HL-60 (cell line): Measurements from ENCODE around the gene MRPS35.

Source experiments
- DNase-seq, 2 experiments: peaks; one replicate each; pipeline ENCODE4 v3.0.0-alpha.2; 2010 to 2020; ENCODE audit warnings: low read depth in 1 of 2, low spot score in 1 of 2
- H3K27ac ChIP-seq: fragments of 250-450 bp; sonication (Bioruptor Pico); replicated peaks from 2 replicates; pipeline ENCODE4 v1.5.1; 2020; ENCODE audit warnings: mild to moderate bottlenecking, moderate library complexity
- H3K27me3 ChIP-seq: fragments of 250-450 bp; sonication (Bioruptor Pico); 2 replicates; pipeline ENCODE4 v1.5.1; 2021; ENCODE audit warnings: mild to moderate bottlenecking, moderate library complexity; ENCODE audit not compliant: insufficient read depth, poor library complexity, severe bottlenecking
- H3K4me3 ChIP-seq: replicated peaks from 2 replicates; pipeline ENCODE4 v1.5.1; 2011; ENCODE audit warnings: mild to moderate bottlenecking, control low read depth, low read length; ENCODE audit not compliant: insufficient read depth
- GABPA ChIP-seq: IDR thresholded peaks from 2 replicates; pipeline ENCODE4 v1.6.1; 2012; ENCODE audit warnings: low read depth
- POLR2AphosphoS5 ChIP-seq: IDR thresholded peaks from 2 replicates; pipeline ENCODE4 v1.6.1; 2012; ENCODE audit warnings: low read depth
- SPI1 ChIP-seq: IDR thresholded peaks from 2 replicates; pipeline ENCODE4 v1.6.1; 2012; ENCODE audit warnings: low read depth, mild to moderate bottlenecking, borderline replicate concordance
- TF ChIP-seq, protein P1 (sequence below): IDR thresholded peaks from one replicate; pipeline ENCODE4 v1.5.1; 2011; ENCODE audit warnings: low read length, control low read depth, inconsistent platforms; ENCODE audit not compliant: insufficient read depth
- TF ChIP-seq, protein P2 (sequence below): IDR thresholded peaks from 2 replicates; pipeline ENCODE4 v1.6.1; 2012; ENCODE audit warnings: low read depth; ENCODE audit not compliant: insufficient replicate concordance

MRPS35 gene

DNA sequence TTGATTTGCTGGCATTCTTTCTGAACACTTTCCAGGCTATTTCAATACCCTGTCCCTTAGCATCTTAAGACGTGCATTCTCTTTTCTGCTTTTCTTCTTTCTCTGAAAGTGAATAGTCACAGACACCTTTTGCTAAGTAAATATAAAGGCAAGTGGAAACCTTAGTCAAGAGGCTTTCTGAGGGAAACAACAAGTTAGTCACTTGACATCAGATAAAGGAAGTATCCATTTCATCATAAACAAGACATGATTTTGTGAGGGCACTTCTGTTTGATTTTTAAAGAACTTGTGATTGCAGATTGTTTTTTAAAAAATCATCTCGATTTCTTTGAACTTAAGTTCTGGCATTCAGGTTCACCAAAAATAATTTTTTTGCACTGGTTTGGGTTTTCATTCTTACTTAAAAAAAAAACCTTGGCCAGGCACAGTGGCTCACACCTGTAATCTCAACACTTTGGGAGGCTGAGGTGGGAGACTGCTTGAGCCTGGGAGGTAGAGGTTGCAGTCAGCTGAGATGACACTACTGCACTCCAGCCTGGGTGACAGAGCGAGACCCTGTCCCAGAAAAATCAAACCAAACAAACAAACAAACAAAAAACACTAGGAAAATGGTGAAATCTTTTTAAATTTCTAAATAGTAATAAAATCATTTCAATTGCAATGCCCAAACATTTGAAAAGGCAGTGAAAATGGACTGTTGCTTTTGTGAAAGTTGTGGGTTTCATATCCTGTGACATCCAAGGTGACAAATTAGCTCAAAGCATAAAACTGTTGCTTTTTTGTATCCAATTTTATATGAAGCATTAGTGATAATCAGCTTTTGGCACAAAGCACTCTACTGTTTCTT, 61.1 kb downstream of the MRPS35 start:
- Histone ChIP-seq H3K27ac (no peak overlapping the region), H3K27me3 (no peaks in the 10 kb centered on the region), H3K4me3 (no peak overlapping the region)
- no peak for DNase-seq
- TF ChIP-seq, protein P1, sequence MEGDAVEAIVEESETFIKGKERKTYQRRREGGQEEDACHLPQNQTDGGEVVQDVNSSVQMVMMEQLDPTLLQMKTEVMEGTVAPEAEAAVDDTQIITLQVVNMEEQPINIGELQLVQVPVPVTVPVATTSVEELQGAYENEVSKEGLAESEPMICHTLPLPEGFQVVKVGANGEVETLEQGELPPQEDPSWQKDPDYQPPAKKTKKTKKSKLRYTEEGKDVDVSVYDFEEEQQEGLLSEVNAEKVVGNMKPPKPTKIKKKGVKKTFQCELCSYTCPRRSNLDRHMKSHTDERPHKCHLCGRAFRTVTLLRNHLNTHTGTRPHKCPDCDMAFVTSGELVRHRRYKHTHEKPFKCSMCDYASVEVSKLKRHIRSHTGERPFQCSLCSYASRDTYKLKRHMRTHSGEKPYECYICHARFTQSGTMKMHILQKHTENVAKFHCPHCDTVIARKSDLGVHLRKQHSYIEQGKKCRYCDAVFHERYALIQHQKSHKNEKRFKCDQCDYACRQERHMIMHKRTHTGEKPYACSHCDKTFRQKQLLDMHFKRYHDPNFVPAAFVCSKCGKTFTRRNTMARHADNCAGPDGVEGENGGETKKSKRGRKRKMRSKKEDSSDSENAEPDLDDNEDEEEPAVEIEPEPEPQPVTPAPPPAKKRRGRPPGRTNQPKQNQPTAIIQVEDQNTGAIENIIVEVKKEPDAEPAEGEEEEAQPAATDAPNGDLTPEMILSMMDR: no peak

DNA sequence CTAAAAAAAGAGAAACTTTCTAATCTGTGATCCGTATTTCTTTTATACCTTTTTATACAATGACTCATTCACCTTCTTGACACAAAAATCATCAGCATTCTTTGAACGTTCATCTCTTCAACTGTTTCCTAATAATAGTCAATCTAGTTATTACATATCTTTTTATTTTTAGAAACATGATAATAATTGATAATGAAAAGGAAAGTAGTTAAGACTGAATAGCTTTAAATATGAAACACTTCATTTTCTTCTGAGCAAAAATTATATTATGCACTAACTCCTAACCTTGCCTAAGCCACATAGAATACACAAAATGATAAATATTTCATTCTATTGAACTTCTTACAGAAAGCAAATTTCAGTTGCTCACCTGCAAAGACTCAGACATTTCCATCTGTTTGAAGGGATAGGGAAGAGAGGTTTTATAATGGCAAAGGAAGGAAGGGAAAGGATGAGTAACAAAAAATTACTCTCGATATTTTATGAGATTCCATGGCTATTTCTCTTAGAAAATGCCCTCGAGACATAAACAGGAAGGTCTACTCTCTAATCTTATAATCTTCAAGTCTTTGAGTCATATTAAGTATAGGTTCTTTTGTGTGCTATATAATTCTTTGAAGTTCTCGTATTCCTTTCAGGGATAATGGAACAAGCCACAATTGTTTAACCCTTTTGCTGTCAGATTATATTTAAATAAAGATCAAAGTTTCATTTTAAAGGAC, 61.9 kb downstream of the MRPS35 start:
- no peak overlapping the region for H3K4me3 ChIP-seq
- DNase-seq: no peak
- H3K27me3 ChIP-seq: no peaks in the 10 kb centered on the region
- no peak overlapping the region for H3K27ac ChIP-seq
- TF ChIP-seq, protein P1: no peak
- no peak for TF ChIP-seq POLR2AphosphoS5
- TF ChIP-seq SPI1: no peak
- no peak for TF ChIP-seq GABPA
- TF ChIP-seq, protein P2, sequence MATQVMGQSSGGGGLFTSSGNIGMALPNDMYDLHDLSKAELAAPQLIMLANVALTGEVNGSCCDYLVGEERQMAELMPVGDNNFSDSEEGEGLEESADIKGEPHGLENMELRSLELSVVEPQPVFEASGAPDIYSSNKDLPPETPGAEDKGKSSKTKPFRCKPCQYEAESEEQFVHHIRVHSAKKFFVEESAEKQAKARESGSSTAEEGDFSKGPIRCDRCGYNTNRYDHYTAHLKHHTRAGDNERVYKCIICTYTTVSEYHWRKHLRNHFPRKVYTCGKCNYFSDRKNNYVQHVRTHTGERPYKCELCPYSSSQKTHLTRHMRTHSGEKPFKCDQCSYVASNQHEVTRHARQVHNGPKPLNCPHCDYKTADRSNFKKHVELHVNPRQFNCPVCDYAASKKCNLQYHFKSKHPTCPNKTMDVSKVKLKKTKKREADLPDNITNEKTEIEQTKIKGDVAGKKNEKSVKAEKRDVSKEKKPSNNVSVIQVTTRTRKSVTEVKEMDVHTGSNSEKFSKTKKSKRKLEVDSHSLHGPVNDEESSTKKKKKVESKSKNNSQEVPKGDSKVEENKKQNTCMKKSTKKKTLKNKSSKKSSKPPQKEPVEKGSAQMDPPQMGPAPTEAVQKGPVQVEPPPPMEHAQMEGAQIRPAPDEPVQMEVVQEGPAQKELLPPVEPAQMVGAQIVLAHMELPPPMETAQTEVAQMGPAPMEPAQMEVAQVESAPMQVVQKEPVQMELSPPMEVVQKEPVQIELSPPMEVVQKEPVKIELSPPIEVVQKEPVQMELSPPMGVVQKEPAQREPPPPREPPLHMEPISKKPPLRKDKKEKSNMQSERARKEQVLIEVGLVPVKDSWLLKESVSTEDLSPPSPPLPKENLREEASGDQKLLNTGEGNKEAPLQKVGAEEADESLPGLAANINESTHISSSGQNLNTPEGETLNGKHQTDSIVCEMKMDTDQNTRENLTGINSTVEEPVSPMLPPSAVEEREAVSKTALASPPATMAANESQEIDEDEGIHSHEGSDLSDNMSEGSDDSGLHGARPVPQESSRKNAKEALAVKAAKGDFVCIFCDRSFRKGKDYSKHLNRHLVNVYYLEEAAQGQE: no peak

DNA sequence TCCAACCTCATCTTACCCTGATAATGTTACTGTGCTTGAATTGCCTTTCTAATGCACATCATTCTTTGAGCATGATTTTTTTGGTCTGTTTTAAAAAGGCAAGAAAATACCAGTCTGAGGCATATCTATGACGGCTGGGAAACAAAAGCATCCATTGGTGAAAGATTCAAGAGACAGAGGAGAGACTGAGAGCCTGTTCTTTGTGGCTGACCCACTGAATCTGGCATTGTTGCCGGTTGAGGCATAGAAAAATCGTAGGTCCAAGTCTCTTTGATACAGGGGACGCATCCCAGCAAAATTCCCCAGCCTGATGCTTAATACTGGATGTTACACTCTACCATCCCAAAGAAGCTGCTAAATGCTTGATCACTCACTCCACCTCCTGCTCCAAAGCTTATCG, 66.5 kb downstream of the MRPS35 start:
- no peak overlapping the region for H3K27ac ChIP-seq
- TF ChIP-seq POLR2AphosphoS5: no peak
- TF ChIP-seq, protein P1: no peak
- no peak overlapping the region for H3K4me3 ChIP-seq
- no peak for DNase-seq
- H3K27me3 ChIP-seq: no peaks in the 10 kb centered on the region

DNA sequence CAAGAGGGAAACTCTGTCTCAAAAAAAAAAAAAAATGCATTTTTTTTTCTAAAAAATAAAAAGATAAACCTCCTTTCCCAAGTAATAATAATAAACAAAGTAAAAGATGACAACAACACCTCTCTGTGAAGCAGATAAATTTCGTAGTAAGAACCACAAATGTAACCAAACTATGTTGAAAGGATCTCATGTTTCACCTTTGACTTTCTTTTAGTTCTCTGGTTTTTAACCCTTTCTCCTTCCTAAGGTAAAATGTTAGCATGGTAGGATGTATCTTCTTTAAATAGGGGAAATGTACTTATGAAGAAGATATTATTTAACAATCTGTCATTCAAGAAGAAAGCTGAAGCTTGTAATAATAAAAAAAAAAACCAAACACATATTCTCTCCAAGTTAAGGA, 67.6 kb downstream of the MRPS35 start:
- no peak overlapping the region for H3K27ac ChIP-seq
- no peak overlapping the region for H3K4me3 ChIP-seq
- TF ChIP-seq, protein P2: no peak
- no peak for TF ChIP-seq GABPA
- TF ChIP-seq, protein P1: no peak
- no peak for TF ChIP-seq SPI1
- TF ChIP-seq POLR2AphosphoS5: no peak
- no peak for DNase-seq
- H3K27me3 ChIP-seq: no peaks in the 10 kb centered on the region
